Measurements from ENCODE around the gene ARL16. TPM values are rescaled to one million over a fixed set of nuclear protein-coding genes. Genes with fewer than 3 reads are reported as not detected.
"Not testable (repeated sequence)": the region's sequence is repeated elsewhere in the genome, so short reads cannot be mapped to it uniquely, and the experiment has no call there.

The ARL16 gene
- total and polyA plus RNA-seq, 2 donors (not counting 3 experiments of a cell fraction or from before 2014, with no cell fraction given): 41.4 to 71.7 TPM

DNA sequence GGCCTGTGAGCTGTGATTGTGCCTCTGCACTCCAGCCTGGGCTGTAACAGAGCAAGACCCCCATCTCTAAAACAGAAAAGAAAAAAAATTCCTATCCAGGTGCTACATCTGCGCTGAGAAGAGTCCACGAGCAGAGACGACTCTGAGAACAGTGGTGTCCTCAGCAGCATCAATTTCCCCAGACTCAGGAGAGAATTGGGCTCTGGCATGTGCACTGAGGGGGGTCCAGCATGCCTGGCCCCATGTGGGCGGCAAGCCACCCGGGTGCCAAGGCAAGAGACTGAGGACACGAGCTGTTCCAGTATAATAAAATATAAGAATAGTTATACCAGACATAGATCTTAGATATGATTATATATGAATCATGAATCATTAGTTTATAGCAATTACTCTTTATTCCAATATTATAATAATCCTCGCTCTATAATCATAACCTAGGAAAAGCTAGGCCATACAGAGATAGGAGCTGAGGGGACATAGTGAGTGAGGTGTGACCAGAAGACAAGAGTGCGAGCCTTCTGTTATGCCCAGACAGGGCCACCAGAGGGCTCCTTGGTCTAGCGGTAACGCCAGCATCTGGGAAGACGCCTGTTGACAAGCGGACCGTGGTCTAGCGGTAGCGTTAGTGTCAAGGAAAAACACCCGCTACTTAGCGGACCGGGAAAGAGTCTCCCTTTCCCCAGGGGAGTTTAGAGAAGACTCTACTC, 7.9 kb downstream of the ARL16 start:
- H3K4me2 ChIP-seq (ENCODE audit: insufficient read depth, low read length); H3K9me1 ChIP-seq (replicated peaks; ENCODE audit: control insufficient read depth, extremely low read depth, insufficient read depth, low read length); H3K79me2 ChIP-seq (ENCODE audit: control insufficient read depth, insufficient read depth, low read length); H3K9ac ChIP-seq (replicated peaks; ENCODE audit: extremely low read depth, insufficient read depth, low read length); H3K9me3 ChIP-seq (replicated peaks; ENCODE audit: control insufficient read depth, insufficient read depth, low read length); H3K4me3 ChIP-seq (replicated peaks in 1 of 3; ENCODE audit: insufficient read depth in 1 of 3, low read depth in 1 of 3, low read length in 3 of 3); H3K27ac ChIP-seq (ENCODE audit: insufficient read depth, low read depth, low read length); H3K27me3 ChIP-seq (ENCODE audit: control insufficient read depth in 2 of 2, insufficient read depth in 2 of 2, low read length in 2 of 2); H2AFZ ChIP-seq (ENCODE audit: low read depth, low read length); dilution Hi-C loops (cut with MboI; ENCODE audit: extremely low pct_ligation_motif_present, low sequenced_read_pairs); BruUV-seq (replicated peaks); H3K4me1 ChIP-seq (ENCODE audit: control insufficient read depth, extremely low read depth, insufficient read depth, low read length); intact Hi-C loops (cut with micrococcal nuclease); POLR2A ChIA-PET; H4K20me1 ChIP-seq (replicated peaks; ENCODE audit: control insufficient read depth, extremely low read depth, insufficient read depth, low read length): not testable (repeated sequence)
- TF ChIP-seq, protein P1, sequence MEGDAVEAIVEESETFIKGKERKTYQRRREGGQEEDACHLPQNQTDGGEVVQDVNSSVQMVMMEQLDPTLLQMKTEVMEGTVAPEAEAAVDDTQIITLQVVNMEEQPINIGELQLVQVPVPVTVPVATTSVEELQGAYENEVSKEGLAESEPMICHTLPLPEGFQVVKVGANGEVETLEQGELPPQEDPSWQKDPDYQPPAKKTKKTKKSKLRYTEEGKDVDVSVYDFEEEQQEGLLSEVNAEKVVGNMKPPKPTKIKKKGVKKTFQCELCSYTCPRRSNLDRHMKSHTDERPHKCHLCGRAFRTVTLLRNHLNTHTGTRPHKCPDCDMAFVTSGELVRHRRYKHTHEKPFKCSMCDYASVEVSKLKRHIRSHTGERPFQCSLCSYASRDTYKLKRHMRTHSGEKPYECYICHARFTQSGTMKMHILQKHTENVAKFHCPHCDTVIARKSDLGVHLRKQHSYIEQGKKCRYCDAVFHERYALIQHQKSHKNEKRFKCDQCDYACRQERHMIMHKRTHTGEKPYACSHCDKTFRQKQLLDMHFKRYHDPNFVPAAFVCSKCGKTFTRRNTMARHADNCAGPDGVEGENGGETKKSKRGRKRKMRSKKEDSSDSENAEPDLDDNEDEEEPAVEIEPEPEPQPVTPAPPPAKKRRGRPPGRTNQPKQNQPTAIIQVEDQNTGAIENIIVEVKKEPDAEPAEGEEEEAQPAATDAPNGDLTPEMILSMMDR (IDR thresholded peaks at IDR 0.05; ENCODE audit: extremely low read depth in 1 of 2, insufficient read depth in 1 of 2, low read depth in 1 of 2, low read length in 2 of 2): peak; percentile 14 to 50
- CTCF ChIA-PET: interaction anchor here (0.7 to 2.2 kb wide), 3 partner anchors 21 to 1102 kb away, joined by 3 to 6 read pairs (median 4); partner anchors contain the start of gene MRPL12
- FAIRE-seq: peak; percentile 100
- DNase-seq (ENCODE audit: low read depth, low spot score): peak; percentile 37
- peaks cover 4 to 29% of the 10 kb centered on the region in 2 experiments for H3K36me3 ChIP-seq (ENCODE audit: control insufficient read depth in 2 of 2, extremely low read depth in 1 of 2, insufficient read depth in 2 of 2, low read length in 2 of 2)

DNA sequence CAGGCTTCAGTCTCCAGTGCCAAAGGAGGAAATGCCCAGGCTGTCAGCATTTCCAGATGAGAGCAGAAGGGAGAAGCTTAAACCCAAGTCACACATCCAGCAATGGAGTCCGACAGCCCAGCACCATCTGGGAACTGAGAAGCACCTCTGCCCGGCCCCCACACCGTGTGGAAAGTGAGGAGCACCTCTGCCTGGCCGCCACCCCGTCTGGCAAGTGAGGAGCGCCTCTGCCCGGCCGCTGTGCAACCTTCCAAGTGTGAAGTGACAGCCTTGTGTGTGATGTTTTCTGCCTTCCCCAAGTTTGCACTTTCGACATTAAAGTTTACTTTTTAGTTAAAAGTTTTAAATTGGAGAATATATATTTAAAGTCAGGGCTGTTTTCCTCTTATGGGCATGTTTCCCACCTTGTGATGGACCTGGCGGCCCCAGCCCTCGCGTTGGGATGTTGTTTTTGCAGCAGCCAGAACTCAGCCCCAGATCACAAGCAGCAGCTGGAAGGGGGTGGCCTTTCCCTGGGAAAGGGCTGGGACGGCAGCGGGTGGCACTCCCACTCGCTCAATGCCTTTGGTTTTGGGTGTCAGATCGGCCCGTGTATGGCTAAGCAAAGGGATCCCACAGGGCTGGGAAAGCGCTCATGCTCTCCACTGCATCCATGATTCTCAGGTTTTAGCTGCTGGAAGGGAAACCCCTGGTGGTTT, 9.9 kb downstream of the ARL16 start:
- Histone ChIP-seq H3K9ac (replicated peaks; ENCODE audit: extremely low read depth, insufficient read depth, low read length) (no peak overlapping the region), H3K9me3 (replicated peaks; ENCODE audit: control insufficient read depth, insufficient read depth, low read length) (no peaks in the 10 kb centered on the region), H3K79me2 (ENCODE audit: control insufficient read depth, insufficient read depth, low read length) (peaks cover 1% of the 10 kb centered on the region), H4K20me1 (replicated peaks; ENCODE audit: control insufficient read depth, extremely low read depth, insufficient read depth, low read length) (no peaks in the 10 kb centered on the region), H3K36me3 (ENCODE audit: control insufficient read depth in 2 of 2, extremely low read depth in 1 of 2, insufficient read depth in 2 of 2, low read length in 2 of 2) (peaks cover 4 to 37% of the 10 kb centered on the region in 2 experiments), H3K4me2 (ENCODE audit: insufficient read depth, low read length) (no peak overlapping the region), H3K4me1 (ENCODE audit: control insufficient read depth, extremely low read depth, insufficient read depth, low read length) (no peaks in the 10 kb centered on the region), H3K27me3 (ENCODE audit: control insufficient read depth in 2 of 2, insufficient read depth in 2 of 2, low read length in 2 of 2) (no peaks in the 10 kb centered on the region), H3K4me3 (replicated peaks in 1 of 3; ENCODE audit: insufficient read depth in 1 of 3, low read depth in 1 of 3, low read length in 3 of 3) (no peak overlapping the region), H3K27ac (ENCODE audit: insufficient read depth, low read depth, low read length) (no peak overlapping the region), H2AFZ (ENCODE audit: low read depth, low read length) (no peak overlapping the region), H3K9me1 (replicated peaks; ENCODE audit: control insufficient read depth, extremely low read depth, insufficient read depth, low read length) (no peaks in the 10 kb centered on the region)
- BruUV-seq (replicated peaks): TSS peak; percentile 56
- ChIA-PET CTCF (no interaction called here), POLR2A (no interaction called here)
- FAIRE-seq (no peak), DNase-seq (ENCODE audit: low read depth, low spot score) (no peak)
- dilution Hi-C loops (cut with MboI; ENCODE audit: extremely low pct_ligation_motif_present, low sequenced_read_pairs) (no loop called here), intact Hi-C loops (cut with micrococcal nuclease) (no loop called here)
- no peak for TF ChIP-seq POLR2A (IDR thresholded peaks at IDR 0.05; ENCODE audit: low read depth, low read length)
- TF ChIP-seq, protein P1 (IDR thresholded peaks at IDR 0.05; ENCODE audit: extremely low read depth in 1 of 2, insufficient read depth in 1 of 2, low read depth in 1 of 2, low read length in 2 of 2): no peak
- no peak for TF ChIP-seq EZH2 (IDR thresholded peaks at IDR 0.05; ENCODE audit: borderline replicate concordance, low read depth, low read length, severe bottlenecking)
- TF ChIP-seq FOS (IDR thresholded peaks at IDR 0.05; ENCODE audit: borderline replicate concordance, insufficient read depth, low read length): no peak
- no peak for TF ChIP-seq GATA2 (IDR thresholded peaks at IDR 0.05; ENCODE audit: insufficient read depth, insufficient read length, low read depth, low read length)
- TF ChIP-seq POLR2AphosphoS5 (IDR thresholded peaks at IDR 0.05; ENCODE audit: insufficient read depth, low read depth, low read length): no peak
- TF ChIP-seq, protein P2, sequence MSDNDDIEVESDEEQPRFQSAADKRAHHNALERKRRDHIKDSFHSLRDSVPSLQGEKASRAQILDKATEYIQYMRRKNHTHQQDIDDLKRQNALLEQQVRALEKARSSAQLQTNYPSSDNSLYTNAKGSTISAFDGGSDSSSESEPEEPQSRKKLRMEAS (IDR thresholded peaks at IDR 0.05; ENCODE audit: insufficient read depth, insufficient read length): no peak

All from endothelial cell of umbilical vein (primary cell).